Sciatic nerve (tissue), 1 donor: ENCODE results near the gene FSTL1. TPM values are rescaled to one million over a fixed set of nuclear protein-coding genes. Genes with fewer than 3 reads are reported as not detected.

ENCODE experiments used
- total RNA-seq: library from RNA; stranded (reverse); fragmentation: NEBNext Ultra II Directional; extraction: Animal tissue kit (Norgen Biotek cat#: 25700); gene quantifications from one replicate; pipeline ENCODE4 v1.2.1, GENCODE V29; 2021
- donor health status: DM: no; HTN: no; CAD: no.

The FSTL1 gene
- total RNA-seq, 1 donor from 2014 or later: 480 TPM

Other genes starting within 250 kb of the FSTL1 start
- 0.98 TPM for gene GPR156, start 165.8 kb downstream of the FSTL1 start, total RNA-seq
- gene LRRC58, start 101.6 kb downstream of the FSTL1 start, total RNA-seq: 24.3 TPM
- 84.7 TPM for gene NDUFB4, start 145.3 kb upstream of the FSTL1 start, total RNA-seq
- 0.40 TPM for gene HGD, start 231.2 kb upstream of the FSTL1 start, total RNA-seq